Effector CD8-positive, alpha-beta T cell (primary cell): Measurements from ENCODE around the gene AKT3.

Source experiments
- DNase-seq: peaks from one replicate; lab custom pipeline; 2025; lab: John Stamatoyannopoulos, UW

The AKT3 gene

GRCh38 chr1:243731974-243732625, 117.9 kb downstream of the AKT3 start:
- no peak for DNase-seq

DNA sequence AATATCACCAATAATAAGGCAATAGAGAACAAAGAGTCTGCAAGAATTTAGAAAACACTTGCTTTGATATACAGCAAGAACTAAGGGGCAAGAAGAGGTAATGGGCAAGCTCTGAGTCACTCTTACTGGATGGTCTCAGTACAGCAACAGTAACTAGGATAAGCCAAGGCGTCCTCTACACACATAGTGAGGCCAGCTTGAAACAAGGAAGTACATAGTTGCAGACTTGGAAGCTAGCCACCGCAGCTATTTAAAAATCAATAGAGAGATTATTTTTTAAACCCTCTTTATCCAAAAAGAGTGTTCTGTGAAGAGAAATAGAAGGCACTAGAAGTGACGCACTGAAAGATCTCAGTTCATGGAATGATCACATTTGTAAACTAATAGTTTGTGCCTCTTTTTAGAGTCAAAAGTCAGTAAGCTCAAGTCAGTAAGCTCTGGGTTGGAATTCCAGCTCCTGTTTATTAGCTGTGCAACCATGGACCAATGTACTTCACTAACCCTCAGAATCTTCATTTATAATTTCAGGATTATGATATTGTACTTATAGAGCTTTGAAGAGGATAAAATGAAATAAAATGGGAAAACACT, 118.6 kb downstream of the AKT3 start:
- no peak for DNase-seq

GRCh38 chr1:243730487-243731150, 119.4 kb downstream of the AKT3 start:
- DNase-seq: no peak

- DNase-seq: no peak
Observed at GRCh38 chr1:243729956-243730355, 120.1 kb downstream of the AKT3 start.

GRCh38 chr1:243727503-243728203, 122.4 kb downstream of the AKT3 start:
- no peak for DNase-seq

- no peak for DNase-seq
Observed at GRCh38 chr1:243726806-243727502, 123.1 kb downstream of the AKT3 start.

- DNase-seq: no peak
Observed at GRCh38 chr1:243725846-243726245, 124.2 kb downstream of the AKT3 start.

DNA sequence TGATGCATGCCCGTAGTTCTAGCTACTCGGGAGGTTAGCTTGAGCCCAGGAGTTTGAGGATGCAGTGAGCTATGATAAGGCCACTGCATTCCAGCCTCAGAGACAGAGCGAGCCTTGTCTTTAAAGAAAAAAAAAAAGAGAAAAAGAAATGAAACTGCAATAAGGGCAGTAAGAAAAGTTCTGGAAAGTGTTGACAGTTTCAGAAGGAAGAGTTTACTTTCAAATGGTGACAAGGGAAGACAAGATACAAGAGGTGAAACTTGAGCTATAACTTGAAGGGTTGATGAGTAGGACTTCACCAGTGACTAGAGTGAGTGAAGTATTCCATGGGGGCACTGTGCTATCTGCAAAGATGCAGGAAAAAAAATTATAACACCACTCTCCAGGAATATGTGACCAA, 125.0 kb downstream of the AKT3 start:
- DNase-seq: no peak

DNA sequence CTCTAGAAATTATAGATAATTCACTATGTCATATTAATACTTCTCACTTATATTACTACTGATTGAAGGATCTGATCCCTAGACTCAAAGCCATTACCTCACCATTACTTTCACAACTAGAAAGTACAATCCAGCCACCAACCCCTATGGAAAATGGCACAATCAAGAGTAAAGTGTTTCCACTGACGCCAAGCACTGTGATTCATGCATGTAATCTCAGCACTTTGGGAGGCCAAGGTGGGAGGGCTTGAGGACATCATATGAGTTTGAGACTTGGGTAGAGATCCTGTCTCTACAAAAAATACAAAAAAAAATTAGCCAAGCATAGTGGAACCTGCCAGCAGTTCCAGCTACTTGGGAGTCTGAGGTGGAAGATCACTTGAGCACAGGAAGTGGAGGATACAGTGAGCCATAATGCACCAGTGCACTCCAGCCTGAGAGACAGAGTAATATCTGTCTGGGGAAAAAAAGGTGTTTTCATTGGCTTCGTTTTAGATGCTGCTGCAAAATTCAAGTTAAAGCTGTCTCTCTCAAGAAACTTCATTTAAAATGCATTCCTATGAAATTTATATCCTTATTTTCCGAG, 126.5 kb downstream of the AKT3 start:
- DNase-seq: no peak

GRCh38 chr1:243723050-243723449, 127.0 kb downstream of the AKT3 start:
- no peak for DNase-seq

DNA sequence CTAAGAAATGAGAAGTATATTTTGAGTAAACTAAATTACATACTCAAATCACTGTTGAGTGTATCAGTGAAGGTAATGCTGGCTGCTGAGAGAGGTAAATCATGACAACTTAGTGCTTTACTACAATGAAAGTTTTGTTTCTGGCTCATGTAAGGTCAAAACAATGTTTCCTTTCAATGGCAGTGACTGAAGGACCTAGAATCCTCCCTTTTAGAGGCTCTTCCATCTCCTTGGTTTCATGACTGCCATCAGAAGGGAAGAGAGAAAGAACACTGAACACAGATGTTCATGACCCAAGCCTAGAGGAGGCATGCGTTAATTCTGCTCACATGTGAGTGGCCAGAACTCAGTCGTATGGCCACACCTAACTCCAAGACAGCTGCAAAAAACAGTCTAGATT, 130.6 kb downstream of the AKT3 start:
- no peak for DNase-seq

- no peak for DNase-seq
Observed at GRCh38 chr1:243718893-243719292, 131.2 kb downstream of the AKT3 start.

GRCh38 chr1:243718022-243718421, 132.0 kb downstream of the AKT3 start:
- DNase-seq: no peak

- DNase-seq: no peak
Observed at GRCh38 chr1:243716906-243717305, 133.1 kb downstream of the AKT3 start.

- DNase-seq: no peak
Observed at GRCh38 chr1:243715285-243715684, 134.8 kb downstream of the AKT3 start.

DNA sequence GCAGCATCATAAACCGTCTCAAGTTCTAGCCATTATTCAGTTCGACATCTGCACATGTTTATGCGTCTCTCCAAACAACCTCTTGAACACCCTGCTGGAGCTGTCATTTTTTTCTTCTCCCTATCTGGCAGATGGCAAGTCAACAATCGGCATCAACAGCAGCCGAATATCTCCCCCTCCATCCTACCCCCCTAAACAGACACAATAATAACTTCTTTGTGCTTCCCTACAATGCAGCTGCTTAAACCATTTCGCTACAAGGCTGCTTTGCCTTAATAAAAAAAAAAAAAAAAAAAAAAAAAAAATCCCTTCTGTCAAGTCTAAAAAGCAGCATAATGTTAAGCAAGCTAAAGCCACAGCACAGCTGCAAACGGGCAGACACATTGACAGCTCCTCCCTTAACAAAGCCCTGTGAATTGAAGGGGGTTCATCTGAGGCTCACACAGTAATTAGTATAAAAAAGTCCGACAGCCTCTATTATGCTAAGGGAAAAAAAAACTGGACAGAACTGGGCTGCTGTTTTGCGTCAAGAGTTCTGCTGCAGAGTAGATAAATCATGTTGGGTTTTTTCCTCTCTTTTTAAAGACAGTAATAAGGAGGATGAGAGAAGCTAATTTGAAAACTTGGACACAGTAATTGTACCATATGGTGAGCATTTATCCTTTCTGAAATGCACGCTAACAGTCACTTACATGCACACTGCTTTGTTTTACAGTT, 136.4 kb downstream of the AKT3 start:
- DNase-seq: no peak

GRCh38 chr1:243712941-243713340, 137.1 kb downstream of the AKT3 start:
- no peak for DNase-seq

- no peak for DNase-seq
Observed at GRCh38 chr1:243712242-243712641, 137.8 kb downstream of the AKT3 start.

GRCh38 chr1:243710467-243710866, 139.6 kb downstream of the AKT3 start:
- no peak for DNase-seq

DNA sequence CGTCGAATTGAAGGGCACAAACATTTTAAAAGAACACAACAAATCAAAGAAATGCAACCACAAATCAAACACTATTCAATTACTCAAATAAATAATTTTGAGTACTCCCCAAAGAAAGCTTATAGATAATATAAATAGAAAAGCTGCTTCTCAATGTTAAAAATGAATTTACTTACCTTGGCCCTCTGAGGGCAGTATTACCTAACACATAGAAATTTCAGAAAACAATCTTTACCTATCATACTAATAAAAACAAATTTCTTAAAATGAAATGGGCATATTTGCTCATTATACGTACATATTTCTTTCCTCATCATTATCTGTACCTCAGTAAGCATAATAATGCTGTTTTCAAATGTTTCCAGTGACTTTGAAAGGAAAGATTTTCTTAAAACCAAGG, 141.8 kb downstream of the AKT3 start:
- no peak for DNase-seq

- no peak for DNase-seq
Observed at GRCh38 chr1:243706563-243706962, 143.5 kb downstream of the AKT3 start.
